Measurements from ENCODE around the gene KCNC1.

Gene KCNC1

DNA sequence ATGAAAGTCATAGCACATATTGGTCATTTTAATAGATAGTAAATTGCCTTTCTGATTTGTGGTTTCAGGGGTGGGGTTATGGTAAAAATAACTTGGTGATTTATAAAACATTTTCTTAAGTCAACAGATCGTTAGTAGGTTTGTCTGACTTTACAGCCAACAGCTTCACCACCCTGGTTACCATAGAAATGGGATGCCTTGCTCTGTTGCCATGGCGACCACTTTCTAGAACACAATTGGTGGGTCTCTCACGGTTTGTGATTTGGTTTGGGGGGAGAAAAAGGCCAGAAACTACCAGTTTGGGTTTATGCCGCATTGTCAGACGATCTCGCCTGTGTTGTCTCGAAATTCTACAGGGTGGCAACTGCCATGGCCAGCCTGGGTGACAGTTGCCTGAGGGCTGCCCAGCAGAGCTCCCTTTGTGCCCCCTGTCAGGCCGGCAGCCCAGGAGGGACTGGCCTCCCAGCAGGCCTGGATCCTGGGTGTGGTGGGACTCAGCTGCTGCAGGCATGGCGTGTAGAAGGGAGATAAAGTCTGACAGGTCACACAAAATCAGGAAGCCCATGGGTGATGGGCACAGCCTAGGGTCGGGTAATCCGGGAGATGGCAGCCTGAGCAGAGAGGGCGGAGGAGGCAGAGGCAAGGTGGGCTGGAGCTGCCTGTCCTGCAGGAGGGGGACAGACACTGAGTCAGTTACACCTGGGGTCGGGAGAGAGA lies 30.9 kb downstream of the KCNC1 start:
- DNase-seq (ENCODE audit: low spot score) = no peak
- Mint-ChIP-seq H3K27ac (no peak overlapping the region), H3K4me1 (ENCODE audit: low read depth) (no peaks in the 10 kb centered on the region), H3K9me3 (no peaks in the 10 kb centered on the region), H3K36me3 (ENCODE audit: low read depth) (no peaks in the 10 kb centered on the region), H3K27me3 (ENCODE audit: low read depth) (no peaks in the 10 kb centered on the region), H3K4me3 (no peak overlapping the region)

DNA sequence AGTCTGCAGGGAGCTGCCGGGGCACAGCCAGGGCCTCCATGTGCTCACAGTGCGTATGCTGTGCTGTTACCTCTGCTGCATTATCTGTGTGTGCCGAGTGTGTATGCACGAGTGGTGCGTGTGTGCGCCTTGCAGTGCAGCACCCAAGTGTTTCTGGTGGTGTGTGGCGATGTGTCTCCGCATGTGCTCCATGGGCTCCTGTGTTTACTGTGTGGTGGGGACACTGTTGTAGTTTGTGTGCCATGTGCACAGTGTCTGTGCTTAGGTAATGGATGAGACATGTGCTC lies 31.4 kb downstream of the KCNC1 start:
- no peaks in the 10 kb centered on the region for H3K4me1 Mint-ChIP-seq (ENCODE audit: low read depth)
- H3K27me3 Mint-ChIP-seq (ENCODE audit: low read depth) = no peaks in the 10 kb centered on the region
- no peak overlapping the region for H3K4me3 Mint-ChIP-seq
- no peaks in the 10 kb centered on the region for H3K9me3 Mint-ChIP-seq
- H3K27ac Mint-ChIP-seq = no peak overlapping the region
- no peaks in the 10 kb centered on the region for H3K36me3 Mint-ChIP-seq (ENCODE audit: low read depth)
- DNase-seq (ENCODE audit: low spot score) = no peak

DNA sequence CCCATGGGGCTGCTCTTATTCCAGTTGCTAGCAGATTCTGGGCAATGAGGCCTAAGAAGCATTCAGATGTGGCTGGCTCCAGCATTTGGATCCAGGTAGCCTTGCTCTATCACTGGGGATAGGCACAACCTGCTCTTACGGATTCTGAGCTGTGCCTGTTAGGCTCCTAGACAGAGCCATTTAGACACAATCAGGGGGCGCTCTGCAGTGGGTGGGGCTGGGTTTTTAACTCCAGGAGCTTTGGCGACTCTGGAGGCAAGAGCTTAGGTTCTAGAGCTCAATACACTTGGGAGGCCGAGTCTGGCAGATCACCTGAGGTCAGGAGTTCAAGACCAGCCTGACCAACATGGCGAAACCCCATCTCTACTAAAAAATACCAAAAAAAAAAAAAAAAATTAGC lies 32.0 kb downstream of the KCNC1 start:
- no peak for DNase-seq (ENCODE audit: low spot score)
- no peaks in the 10 kb centered on the region for H3K9me3 Mint-ChIP-seq
- H3K27me3 Mint-ChIP-seq (ENCODE audit: low read depth) = no peaks in the 10 kb centered on the region
- no peaks in the 10 kb centered on the region for H3K4me1 Mint-ChIP-seq (ENCODE audit: low read depth)
- no peaks in the 10 kb centered on the region for H3K36me3 Mint-ChIP-seq (ENCODE audit: low read depth)
- no peak overlapping the region for H3K4me3 Mint-ChIP-seq
- no peak overlapping the region for H3K27ac Mint-ChIP-seq

- DNase-seq (ENCODE audit: low spot score) = no peak
- H3K27ac Mint-ChIP-seq = no peak overlapping the region
- no peak overlapping the region for H3K4me3 Mint-ChIP-seq
- no peaks in the 10 kb centered on the region for H3K4me1 Mint-ChIP-seq (ENCODE audit: low read depth)
- H3K9me3 Mint-ChIP-seq = no peaks in the 10 kb centered on the region
- H3K36me3 Mint-ChIP-seq (ENCODE audit: low read depth) = no peaks in the 10 kb centered on the region
- no peaks in the 10 kb centered on the region for H3K27me3 Mint-ChIP-seq (ENCODE audit: low read depth)
These were observed 32.8 kb downstream of the KCNC1 start for GRCh38 chr11:17767301-17767885.

DNA sequence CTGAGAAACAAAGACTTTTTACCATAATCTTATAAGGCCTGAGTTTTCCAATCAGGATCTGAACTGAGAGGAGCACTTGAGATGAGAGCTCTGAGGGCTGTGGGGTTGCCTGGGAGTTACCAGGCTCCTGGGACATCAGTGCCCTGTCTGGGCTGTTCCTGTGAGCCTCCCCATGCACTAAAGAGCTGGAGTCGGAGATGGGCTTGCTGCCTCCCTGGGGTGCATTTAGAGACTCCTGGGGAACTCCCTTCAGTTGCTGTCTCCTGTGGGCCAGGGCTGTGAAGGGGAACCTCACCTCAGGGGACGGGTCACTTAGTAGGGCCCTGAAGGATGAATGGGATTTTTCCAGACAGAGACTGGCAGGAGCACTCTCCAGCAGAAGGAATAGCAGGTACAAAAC lies 33.3 kb downstream of the KCNC1 start:
- Mint-ChIP-seq H3K4me3 (no peak overlapping the region), H3K27me3 (ENCODE audit: low read depth) (no peaks in the 10 kb centered on the region), H3K36me3 (ENCODE audit: low read depth) (no peaks in the 10 kb centered on the region), H3K9me3 (no peaks in the 10 kb centered on the region), H3K4me1 (ENCODE audit: low read depth) (no peaks in the 10 kb centered on the region), H3K27ac (no peak overlapping the region)
- no peak for DNase-seq (ENCODE audit: low spot score)

DNA sequence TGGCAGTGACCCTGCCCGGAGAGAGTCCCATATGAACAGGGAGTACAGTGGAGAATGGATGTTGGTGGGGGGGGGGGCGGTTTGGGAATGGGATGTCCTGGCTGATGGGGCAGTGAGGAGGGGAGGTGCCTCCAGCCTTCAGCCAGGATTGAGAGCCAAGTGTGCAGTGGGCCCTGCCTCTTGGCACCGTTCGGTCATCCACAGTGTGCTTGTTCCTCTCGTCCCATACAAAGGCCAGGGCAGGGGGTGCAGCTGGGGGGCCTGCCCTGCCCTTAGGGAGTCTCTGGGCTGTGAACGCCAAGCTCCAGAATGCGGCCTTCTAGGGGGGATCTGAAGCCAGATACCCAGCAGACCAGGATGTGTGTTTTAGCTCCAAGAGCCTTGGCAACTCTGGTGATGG lies 34.0 kb downstream of the KCNC1 start:
- Mint-ChIP-seq H3K27me3 (ENCODE audit: low read depth) (no peaks in the 10 kb centered on the region), H3K9me3 (no peaks in the 10 kb centered on the region), H3K36me3 (ENCODE audit: low read depth) (no peaks in the 10 kb centered on the region), H3K4me3 (no peak overlapping the region), H3K27ac (no peak overlapping the region), H3K4me1 (ENCODE audit: low read depth) (no peaks in the 10 kb centered on the region)
- DNase-seq (ENCODE audit: low spot score) = no peak

GRCh38 chr11:17769218-17769617 lies 34.6 kb downstream of the KCNC1 start:
- Mint-ChIP-seq H3K4me3 (no peak overlapping the region), H3K27ac (no peak overlapping the region), H3K9me3 (no peaks in the 10 kb centered on the region), H3K4me1 (ENCODE audit: low read depth) (no peaks in the 10 kb centered on the region), H3K27me3 (ENCODE audit: low read depth) (no peaks in the 10 kb centered on the region), H3K36me3 (ENCODE audit: low read depth) (no peaks in the 10 kb centered on the region)
- no peak for DNase-seq (ENCODE audit: low spot score)

- Mint-ChIP-seq H3K4me3 (no peak overlapping the region), H3K36me3 (ENCODE audit: low read depth) (no peaks in the 10 kb centered on the region), H3K27ac (no peak overlapping the region), H3K4me1 (ENCODE audit: low read depth) (no peaks in the 10 kb centered on the region), H3K27me3 (ENCODE audit: low read depth) (no peaks in the 10 kb centered on the region), H3K9me3 (no peaks in the 10 kb centered on the region)
- DNase-seq (ENCODE audit: low spot score) = no peak
These were observed 35.6 kb downstream of the KCNC1 start for GRCh38 chr11:17770048-17770652.

DNA sequence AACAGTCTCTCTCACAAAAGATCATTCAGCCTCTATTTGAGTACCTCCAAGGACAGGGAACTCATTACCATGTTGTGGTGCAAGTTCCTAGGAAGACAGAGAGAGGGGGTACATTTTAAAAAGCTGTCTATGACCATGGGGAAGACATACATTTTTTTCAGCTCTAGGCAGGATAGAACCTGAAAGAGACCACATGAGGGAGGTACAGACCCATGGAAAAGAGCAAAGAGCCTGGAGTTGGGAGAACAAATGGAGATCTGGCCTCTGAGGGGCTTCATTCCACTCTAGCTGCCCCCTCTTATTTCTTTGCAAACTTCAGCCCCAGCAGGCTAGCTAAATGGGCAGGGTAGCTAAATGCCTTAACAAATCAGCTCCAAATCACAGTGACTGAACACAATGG lies 36.3 kb downstream of the KCNC1 start:
- DNase-seq (ENCODE audit: low spot score) = no peak
- Mint-ChIP-seq H3K4me1 (ENCODE audit: low read depth) (no peaks in the 10 kb centered on the region), H3K27me3 (ENCODE audit: low read depth) (no peaks in the 10 kb centered on the region), H3K27ac (no peak overlapping the region), H3K9me3 (no peaks in the 10 kb centered on the region), H3K36me3 (ENCODE audit: low read depth) (no peaks in the 10 kb centered on the region), H3K4me3 (no peak overlapping the region)

GRCh38 chr11:17771415-17771814 lies 36.8 kb downstream of the KCNC1 start:
- no peak overlapping the region for H3K4me3 Mint-ChIP-seq

GRCh38 chr11:17771841-17772401 lies 37.3 kb downstream of the KCNC1 start:
- no peaks in the 10 kb centered on the region for H3K36me3 Mint-ChIP-seq (ENCODE audit: low read depth)
- no peak overlapping the region for H3K27ac Mint-ChIP-seq
- no peak for DNase-seq (ENCODE audit: low spot score)
- H3K4me3 Mint-ChIP-seq = no peak overlapping the region
- H3K4me1 Mint-ChIP-seq (ENCODE audit: low read depth) = no peaks in the 10 kb centered on the region
- no peaks in the 10 kb centered on the region for H3K9me3 Mint-ChIP-seq
- no peaks in the 10 kb centered on the region for H3K27me3 Mint-ChIP-seq (ENCODE audit: low read depth)

More at GRCh38 chr11:17771415-17771814, 36.8 kb downstream of the KCNC1 start:
- Mint-ChIP-seq H3K4me1 (ENCODE audit: low read depth) (no peaks in the 10 kb centered on the region), H3K9me3 (no peaks in the 10 kb centered on the region), H3K36me3 (ENCODE audit: low read depth) (no peaks in the 10 kb centered on the region), H3K27me3 (ENCODE audit: low read depth) (no peaks in the 10 kb centered on the region), H3K27ac (no peak overlapping the region)
- DNase-seq (ENCODE audit: low spot score) = no peak

GRCh38 chr11:17772704-17773600 lies 38.4 kb downstream of the KCNC1 start:
- Mint-ChIP-seq H3K9me3 (no peaks in the 10 kb centered on the region), H3K4me3 (no peak overlapping the region), H3K27me3 (ENCODE audit: low read depth) (no peaks in the 10 kb centered on the region), H3K27ac (no peak overlapping the region), H3K36me3 (ENCODE audit: low read depth) (no peaks in the 10 kb centered on the region), H3K4me1 (ENCODE audit: low read depth) (no peaks in the 10 kb centered on the region)
- no peak for DNase-seq (ENCODE audit: low spot score)

DNA sequence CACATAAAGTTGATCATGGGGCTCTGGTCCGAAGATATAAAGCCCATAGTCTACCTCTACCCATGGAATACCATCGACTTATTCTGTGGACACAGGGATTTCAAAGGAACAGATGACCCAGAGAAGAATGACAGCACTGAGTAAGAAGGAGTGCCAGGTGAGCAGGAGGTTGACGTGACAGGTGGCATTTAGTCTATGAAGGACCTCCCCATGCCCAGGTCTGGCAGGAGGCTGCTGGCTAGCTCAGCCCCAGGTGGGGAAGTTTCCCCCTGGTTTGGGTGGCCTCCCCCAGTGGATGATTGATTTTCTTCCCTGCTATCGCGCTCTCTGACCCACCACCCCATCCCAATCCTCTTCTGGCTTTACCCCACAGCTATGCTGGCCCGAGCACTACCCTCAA lies 39.1 kb downstream of the KCNC1 start:
- H3K27me3 Mint-ChIP-seq (ENCODE audit: low read depth) = no peaks in the 10 kb centered on the region
- H3K4me1 Mint-ChIP-seq (ENCODE audit: low read depth) = no peaks in the 10 kb centered on the region
- no peak overlapping the region for H3K27ac Mint-ChIP-seq
- H3K36me3 Mint-ChIP-seq (ENCODE audit: low read depth) = no peaks in the 10 kb centered on the region
- DNase-seq (ENCODE audit: low spot score) = no peak
- no peaks in the 10 kb centered on the region for H3K9me3 Mint-ChIP-seq
- H3K4me3 Mint-ChIP-seq = no peak overlapping the region
